Peyer's patch (tissue), 4 donors: ENCODE data around the gene SARNP. TPM values are rescaled to one million over a fixed set of nuclear protein-coding genes. Genes with fewer than 3 reads are reported as not detected.

Experiments used
- DNase-seq, 3 donors: peaks; one replicate each; pipeline ENCODE4 v3.0.0-alpha.2; 2017 to 2019
- H3K27ac ChIP-seq, 4 donors: fragments of 200-600 bp; sonication (generic); one replicate each; pipeline ENCODE4 v1.5.1; 2016 to 2019
- H3K27me3 ChIP-seq, 2 donors: fragments of 200-600 bp; sonication (generic); one replicate each; pipeline ENCODE4 v1.5.1; 2019
- H3K36me3 ChIP-seq, 3 donors: fragments of 200-600 bp; sonication (generic); one replicate each; pipeline ENCODE4 v1.5.1; 2016 to 2019
- H3K4me1 ChIP-seq, 4 donors: fragments of 200-600 bp; sonication (generic); one replicate each; pipeline ENCODE4 v1.5.1; 2016 to 2019
- H3K4me3 ChIP-seq, 4 donors: fragments of 200-600 bp; sonication (generic); 1 replicate in 3 of 4; 2 replicates in 1 of 4; pipeline ENCODE4 v1.5.1; 2016 to 2019; ENCODE audit warnings: mild to moderate bottlenecking in 1 of 4
- H3K9me3 ChIP-seq, 4 donors: fragments of 200-600 bp; sonication (generic); one replicate each; pipeline ENCODE4 v1.5.1; 2016 to 2019; ENCODE audit warnings: mild to moderate bottlenecking in 1 of 4
- POLR2A ChIP-seq, 2 donors: fragments of 450-650 bp; IDR thresholded peaks; one replicate each; pipeline ENCODE4 v1.5.1; 2017; ENCODE audit warnings: antibody characterized with exemption in 2 of 2, mild to moderate bottlenecking in 2 of 2, moderate library complexity in 2 of 2
- total RNA-seq, 4 donors: library from RNA; depleted of rRNA; stranded (reverse); fragments of >200 nt; gene quantifications; one replicate each; pipeline ENCODE4 v1.1.0, GENCODE V29; 2016
- TF ChIP-seq, protein P1 (sequence below), 6 experiments: fragments of 450-650 bp in 4 of 6; fragments of 200-600 bp in 2 of 6; sonication (generic) in 1 of 6; IDR thresholded peaks; one replicate each; pipeline ENCODE4 v1.5.1; 2017 to 2019; ENCODE audit warnings: antibody characterized with exemption in 6 of 6, mild to moderate bottlenecking in 3 of 6, moderate library complexity in 1 of 6

The SARNP gene
- total RNA-seq, 4 donors from 2014 or later: 21.9 to 60.2 (median 44.9) TPM

GRCh38 chr12:55717011-55718007 lies 100.2 kb downstream of the SARNP start:
- DNase-seq: peak in 1 of 3 donors; percentile 50
- TF ChIP-seq, protein P1, sequence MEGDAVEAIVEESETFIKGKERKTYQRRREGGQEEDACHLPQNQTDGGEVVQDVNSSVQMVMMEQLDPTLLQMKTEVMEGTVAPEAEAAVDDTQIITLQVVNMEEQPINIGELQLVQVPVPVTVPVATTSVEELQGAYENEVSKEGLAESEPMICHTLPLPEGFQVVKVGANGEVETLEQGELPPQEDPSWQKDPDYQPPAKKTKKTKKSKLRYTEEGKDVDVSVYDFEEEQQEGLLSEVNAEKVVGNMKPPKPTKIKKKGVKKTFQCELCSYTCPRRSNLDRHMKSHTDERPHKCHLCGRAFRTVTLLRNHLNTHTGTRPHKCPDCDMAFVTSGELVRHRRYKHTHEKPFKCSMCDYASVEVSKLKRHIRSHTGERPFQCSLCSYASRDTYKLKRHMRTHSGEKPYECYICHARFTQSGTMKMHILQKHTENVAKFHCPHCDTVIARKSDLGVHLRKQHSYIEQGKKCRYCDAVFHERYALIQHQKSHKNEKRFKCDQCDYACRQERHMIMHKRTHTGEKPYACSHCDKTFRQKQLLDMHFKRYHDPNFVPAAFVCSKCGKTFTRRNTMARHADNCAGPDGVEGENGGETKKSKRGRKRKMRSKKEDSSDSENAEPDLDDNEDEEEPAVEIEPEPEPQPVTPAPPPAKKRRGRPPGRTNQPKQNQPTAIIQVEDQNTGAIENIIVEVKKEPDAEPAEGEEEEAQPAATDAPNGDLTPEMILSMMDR (IDR thresholded peaks at IDR 0.05): no peak
- TF ChIP-seq POLR2A (IDR thresholded peaks at IDR 0.05): no peak
- Histone ChIP-seq H3K27me3 (no peaks in the 10 kb centered on the region), H3K4me3 (peak overlapping the region; percentile 68 to 87 (median 72)), H3K9me3 (no peaks in the 10 kb centered on the region), H3K4me1 (peaks cover 7 to 64% (median 13%) of the 10 kb centered on the region in 4 donors), H3K27ac (peak overlapping the region; percentile 90 to 99 (median 95)), H3K36me3 (no peaks in the 10 kb centered on the region)

GRCh38 chr12:55716582-55716957 lies 101.0 kb downstream of the SARNP start:
- TF ChIP-seq, protein P1 (IDR thresholded peaks at IDR 0.05): peak in 1 of 6 experiments; percentile 25
- TF ChIP-seq POLR2A (IDR thresholded peaks at IDR 0.05): no peak
- no peaks in the 10 kb centered on the region for H3K9me3 ChIP-seq
- peak overlapping the region; percentile 90 to 99 (median 95) for H3K27ac ChIP-seq
- H3K4me1 ChIP-seq: peaks cover 7 to 57% (median 13%) of the 10 kb centered on the region in 4 donors
- H3K36me3 ChIP-seq: no peaks in the 10 kb centered on the region
- H3K27me3 ChIP-seq: no peaks in the 10 kb centered on the region
- no peak for DNase-seq
- peak overlapping the region; percentile 68 to 87 (median 72) for H3K4me3 ChIP-seq

- Histone ChIP-seq H3K27me3 (no peaks in the 10 kb centered on the region), H3K36me3 (no peaks in the 10 kb centered on the region), H3K4me3 (peak within 1 kb of the TSS; percentile 68 to 87 (median 72)), H3K4me1 (peaks cover 7 to 51% (median 11%) of the 10 kb centered on the region in 4 donors), H3K27ac (peak within 1 kb of the TSS; percentile 90 to 99 (median 95)), H3K9me3 (no peaks in the 10 kb centered on the region)
- peak; percentile 95 to 97 (median 96) for DNase-seq
- TF ChIP-seq, protein P1 (IDR thresholded peaks at IDR 0.05): peak in 1 of 6 experiments; percentile 25
- peak; percentile 51 to 61 for TF ChIP-seq POLR2A (IDR thresholded peaks at IDR 0.05)
Observed at GRCh38 chr12:55715833-55716581, 101.5 kb downstream of the SARNP start, which contains the start of gene BLOC1S1. Gene BLOC1S1 (plus strand): TSS chr12:55716046. CDS start chr12:55716052, 6 bp downstream.

- Histone ChIP-seq H3K4me1 (peaks cover 7 to 46% (median 11%) of the 10 kb centered on the region in 4 donors), H3K9me3 (no peaks in the 10 kb centered on the region), H3K36me3 (no peaks in the 10 kb centered on the region), H3K27ac (peak overlapping the region; percentile 90 to 99 (median 95)), H3K27me3 (no peaks in the 10 kb centered on the region), H3K4me3 (peak overlapping the region; percentile 68 to 87 (median 72))
- TF ChIP-seq POLR2A (IDR thresholded peaks at IDR 0.05): no peak
- TF ChIP-seq, protein P1 (IDR thresholded peaks at IDR 0.05): no peak
- DNase-seq: no peak
Observed at GRCh38 chr12:55715169-55715764, 102.3 kb downstream of the SARNP start.

DNA sequence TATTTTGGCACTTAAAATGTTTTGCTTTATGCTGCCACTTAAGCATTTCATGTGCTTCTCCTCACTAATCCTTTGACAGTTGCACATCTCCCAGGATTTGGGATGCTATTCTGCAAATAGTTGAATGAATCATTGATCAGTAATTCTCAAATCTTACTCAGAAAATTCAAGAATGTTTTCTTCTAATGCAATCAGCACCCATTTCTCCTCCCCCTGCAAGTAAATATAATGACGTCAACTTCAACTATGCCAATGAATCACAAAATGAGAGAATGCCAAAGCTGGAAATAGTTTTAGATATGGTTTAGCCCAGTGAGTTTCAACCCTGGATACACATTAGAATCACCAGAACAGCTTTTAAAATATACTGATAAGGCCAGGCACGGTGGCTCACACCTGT lies 103.8 kb downstream of the SARNP start:
- Histone ChIP-seq H3K27ac (peak overlapping the region in 1 of 4 donors; percentile 52), H3K4me1 (peaks cover 0 to 35% (median 8%) of the 10 kb centered on the region in 4 donors), H3K9me3 (no peaks in the 10 kb centered on the region), H3K4me3 (no peak overlapping the region), H3K27me3 (no peaks in the 10 kb centered on the region), H3K36me3 (no peaks in the 10 kb centered on the region)
- no peak for DNase-seq
- TF ChIP-seq, protein P1 (IDR thresholded peaks at IDR 0.05): no peak
- no peak for TF ChIP-seq POLR2A (IDR thresholded peaks at IDR 0.05)
